HG02852 (cell line): ENCODE results near the gene CWC27.

Source experiments
- ATAC-seq: cut with Tn5 transposase; IDR thresholded peaks from one replicate; pipeline ENCODE4 v1.9.1; 2021; ENCODE audit warnings: mild to moderate bottlenecking, moderate library complexity; ENCODE audit not compliant: unreplicated experiment

Gene CWC27, protein sequence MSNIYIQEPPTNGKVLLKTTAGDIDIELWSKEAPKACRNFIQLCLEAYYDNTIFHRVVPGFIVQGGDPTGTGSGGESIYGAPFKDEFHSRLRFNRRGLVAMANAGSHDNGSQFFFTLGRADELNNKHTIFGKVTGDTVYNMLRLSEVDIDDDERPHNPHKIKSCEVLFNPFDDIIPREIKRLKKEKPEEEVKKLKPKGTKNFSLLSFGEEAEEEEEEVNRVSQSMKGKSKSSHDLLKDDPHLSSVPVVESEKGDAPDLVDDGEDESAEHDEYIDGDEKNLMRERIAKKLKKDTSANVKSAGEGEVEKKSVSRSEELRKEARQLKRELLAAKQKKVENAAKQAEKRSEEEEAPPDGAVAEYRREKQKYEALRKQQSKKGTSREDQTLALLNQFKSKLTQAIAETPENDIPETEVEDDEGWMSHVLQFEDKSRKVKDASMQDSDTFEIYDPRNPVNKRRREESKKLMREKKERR

DNA sequence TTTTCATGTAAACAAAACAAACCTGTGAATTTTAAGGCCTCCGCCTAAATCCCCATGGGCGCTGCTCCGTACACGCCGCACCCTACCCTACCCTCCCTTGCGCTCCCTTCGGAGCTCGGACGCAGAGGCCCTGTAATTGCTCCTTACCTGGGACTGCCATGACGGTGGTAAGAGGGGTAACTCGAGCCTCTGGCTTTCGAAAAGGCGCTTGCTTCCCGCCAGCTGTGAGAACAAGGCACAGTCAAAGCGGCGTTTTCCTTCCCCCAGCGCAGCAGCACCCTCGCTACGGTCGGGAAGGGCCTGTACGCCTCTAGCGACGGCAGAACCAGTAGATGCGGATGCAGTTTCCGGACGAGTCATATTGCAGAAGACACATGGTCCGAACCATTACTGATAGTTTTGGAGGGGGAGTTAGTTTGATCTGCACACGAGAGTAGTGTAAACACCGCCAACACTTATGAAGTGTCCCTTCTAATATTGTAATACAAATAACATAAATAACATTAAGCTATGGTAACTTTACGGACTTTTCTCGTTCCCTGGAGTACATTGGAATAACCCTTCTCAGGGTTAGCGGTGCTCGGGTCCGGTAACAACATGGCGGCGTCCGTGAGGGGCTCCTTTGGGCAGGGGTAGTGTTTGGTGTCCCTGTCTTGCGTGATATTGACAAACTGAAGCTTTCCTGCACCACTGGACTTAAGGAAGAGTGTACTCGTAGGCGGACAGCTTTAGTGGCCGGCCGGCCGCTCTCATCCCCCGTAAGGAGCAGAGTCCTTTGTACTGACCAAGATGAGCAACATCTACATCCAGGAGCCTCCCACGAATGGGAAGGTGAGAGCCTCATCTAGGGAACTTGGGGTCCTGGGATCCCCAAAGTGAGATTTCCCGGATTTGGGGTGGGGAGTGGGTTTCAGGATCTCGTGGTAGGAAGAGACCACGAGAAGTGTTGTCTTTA, at the start of gene CWC27, which contains the start of gene SREK1IP1:
Gene CWC27, plus strand, starts transcription at position 573 of the 955 bp plus-strand sequence. Its CDS starts 217 bp downstream, at position 790.
Gene SREK1IP1, minus strand, starts transcription at position 334 of the 955 bp plus-strand sequence. Its CDS starts 174 bp downstream, at position 160.
- peak; percentile 96 for ATAC-seq

DNA sequence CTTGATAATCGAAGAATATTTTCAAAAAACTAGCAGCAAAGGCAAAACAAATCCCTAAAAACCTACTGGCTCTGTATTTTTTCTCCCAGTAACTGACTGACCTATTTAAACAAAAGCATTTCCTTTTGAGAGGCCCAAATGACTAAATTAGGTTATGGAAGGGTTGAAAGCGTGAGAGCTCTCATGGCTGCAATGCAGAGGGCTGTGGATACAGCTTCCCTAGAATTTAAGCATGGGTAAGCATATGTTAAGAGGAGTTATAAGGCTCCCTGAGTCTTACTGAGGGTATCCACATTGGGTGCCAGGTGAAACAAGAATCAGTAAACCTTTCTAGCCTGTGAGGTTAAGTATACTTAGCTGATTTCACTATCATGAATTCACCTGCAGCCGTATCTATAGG, 46.1 kb upstream of the CWC27 start:
- ATAC-seq = no peak

DNA sequence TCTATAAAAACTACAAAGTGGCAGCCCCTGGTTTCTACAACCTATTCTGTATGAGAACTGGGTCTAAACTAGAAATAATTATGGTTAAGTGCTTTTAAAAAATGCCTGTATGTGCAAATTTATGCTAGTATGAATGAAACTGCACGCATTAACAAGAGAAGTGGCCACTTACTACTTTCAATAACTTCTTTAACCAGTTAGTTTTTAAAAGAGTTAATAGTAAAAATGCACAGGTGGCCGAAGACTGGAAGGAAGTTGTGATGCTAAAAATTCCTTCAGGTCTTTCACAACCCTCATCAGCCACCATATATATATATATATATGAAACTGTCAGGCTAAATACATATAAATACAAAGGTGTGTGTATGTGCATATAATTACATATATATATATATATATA, 41.6 kb upstream of the CWC27 start:
- ATAC-seq = no peak

DNA sequence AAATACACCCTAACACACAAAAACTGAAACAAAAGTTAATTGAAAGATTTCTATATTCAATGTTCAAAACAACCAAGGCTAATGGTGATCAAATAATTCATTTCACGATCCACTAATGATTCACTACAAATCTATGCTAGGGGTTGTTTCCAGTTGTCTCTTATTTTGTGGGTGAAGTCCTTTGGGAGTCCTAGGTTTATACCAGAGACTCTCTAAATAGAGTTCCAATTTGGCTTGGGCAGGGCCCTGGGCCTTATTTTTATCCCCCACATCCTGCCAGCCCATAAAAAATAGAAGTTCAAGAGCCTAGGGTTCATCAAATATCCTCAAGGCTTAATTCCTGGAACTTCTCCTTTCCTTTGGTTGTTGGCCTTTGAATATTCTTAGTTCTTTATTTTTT, 26.3 kb upstream of the CWC27 start:
- no peak for ATAC-seq

DNA sequence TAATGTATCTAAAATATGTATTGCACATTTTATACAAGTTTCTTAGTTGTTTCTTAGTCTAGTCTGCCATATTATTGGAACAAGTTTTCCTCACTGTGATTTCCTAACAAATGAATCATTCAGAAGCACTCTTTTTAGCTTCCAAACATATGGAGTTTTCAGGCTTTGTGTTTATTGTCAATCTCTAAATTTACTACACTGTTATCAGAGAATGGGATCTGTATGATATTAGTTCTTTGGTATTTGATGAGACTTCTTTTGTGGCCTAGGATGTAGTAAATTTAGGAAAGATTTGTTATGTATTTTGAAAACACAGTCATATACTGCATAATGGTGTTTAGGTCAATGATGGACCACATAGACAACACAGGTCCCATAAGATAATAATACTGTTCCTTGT, 25.9 kb upstream of the CWC27 start:
- ATAC-seq = no peak

DNA sequence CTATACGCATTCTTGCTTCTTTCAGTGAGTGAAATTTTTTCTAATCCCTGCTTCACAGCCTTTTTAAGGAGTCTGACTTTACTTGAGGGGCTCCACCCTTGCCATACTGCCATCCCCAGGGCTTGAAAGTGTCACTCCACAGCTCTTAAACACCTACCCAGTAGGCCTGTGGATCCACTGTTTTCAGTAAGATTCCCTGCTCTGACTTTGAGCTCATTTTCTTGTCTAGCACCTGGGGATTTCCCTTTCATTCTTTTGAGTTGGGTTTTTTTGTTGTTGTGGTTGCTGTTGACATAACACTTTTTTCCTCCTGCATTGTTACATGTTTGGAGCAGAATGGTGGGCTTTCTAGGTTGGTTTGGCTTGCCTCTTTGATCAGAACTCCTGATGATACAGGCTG, 23.8 kb upstream of the CWC27 start:
- no peak for ATAC-seq

DNA sequence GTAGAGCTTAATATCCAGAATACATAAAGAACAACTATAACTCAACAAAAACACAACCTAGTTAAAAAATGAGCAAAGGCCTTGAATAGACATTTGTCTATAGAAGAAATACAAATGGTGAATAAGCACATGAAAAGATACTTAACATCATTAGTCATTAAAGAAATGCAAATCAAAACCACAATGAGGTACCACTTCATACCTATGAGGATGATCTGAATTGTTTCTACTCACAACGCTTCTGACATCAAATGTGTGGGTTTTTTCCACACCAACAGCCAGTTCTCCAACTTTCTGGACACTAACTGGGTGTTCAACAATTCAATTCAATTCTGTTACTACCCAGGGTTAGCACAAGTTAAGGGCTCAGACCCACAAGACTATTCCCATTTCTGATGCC, 22.3 kb upstream of the CWC27 start:
- no peak for ATAC-seq

DNA sequence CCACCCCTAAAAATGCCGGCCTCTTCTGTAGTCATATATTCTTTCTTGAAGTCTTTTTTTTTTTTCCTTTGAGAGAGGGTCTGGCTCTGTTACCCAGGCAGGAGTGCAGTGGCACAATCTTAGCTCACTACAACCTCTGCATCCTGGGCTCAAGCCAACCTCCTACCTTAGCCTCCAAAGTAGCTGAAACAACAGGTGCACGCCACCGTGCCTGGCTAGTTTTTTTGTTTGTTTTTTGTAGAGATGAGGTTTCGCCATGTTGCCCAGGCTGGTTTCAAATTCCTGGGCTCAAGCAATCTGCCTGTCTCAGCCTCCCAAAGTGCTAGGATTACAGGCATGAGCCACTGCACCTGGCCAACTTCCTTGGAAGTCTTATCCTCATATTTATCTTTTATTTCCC, 19.3 kb upstream of the CWC27 start:
- ATAC-seq = no peak

DNA sequence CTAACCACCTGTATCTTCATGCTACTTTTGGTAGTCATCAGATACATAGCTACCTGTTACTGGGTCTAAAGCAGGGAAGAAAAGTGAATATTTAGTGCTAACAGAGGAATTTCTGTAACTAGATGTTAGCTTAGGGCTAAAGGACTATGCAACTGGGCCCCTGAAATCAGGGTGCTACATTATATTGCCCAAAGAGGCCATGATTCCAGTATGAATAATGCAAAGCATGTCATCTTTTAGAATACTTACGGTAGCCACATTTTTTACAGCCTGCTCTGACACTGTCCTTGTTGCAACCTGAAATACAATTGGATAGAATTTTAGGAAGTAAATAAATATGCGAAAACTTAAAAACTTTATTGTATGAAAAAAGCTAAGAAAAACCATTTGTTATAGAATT, 14.7 kb upstream of the CWC27 start:
- ATAC-seq = no peak

DNA sequence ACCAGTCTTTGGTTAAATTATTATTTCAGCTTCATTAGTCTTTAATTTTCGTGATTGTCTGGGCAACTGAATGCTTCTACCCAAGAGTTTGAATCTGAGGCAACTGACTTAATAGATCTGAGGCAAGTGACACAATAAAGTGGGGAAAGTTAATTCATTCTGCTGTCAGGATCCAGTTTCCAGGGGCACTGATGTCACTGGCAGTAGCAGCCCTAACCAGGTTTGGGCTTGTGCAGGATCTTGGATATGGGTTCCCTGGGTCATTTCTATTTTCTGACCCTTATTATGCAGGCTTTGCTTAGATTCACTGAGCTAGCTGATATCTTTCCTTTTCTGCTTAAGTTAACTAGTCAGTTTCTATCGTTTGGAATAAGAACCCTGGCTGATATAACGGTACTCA, 9.8 kb upstream of the CWC27 start:
- no peak for ATAC-seq

DNA sequence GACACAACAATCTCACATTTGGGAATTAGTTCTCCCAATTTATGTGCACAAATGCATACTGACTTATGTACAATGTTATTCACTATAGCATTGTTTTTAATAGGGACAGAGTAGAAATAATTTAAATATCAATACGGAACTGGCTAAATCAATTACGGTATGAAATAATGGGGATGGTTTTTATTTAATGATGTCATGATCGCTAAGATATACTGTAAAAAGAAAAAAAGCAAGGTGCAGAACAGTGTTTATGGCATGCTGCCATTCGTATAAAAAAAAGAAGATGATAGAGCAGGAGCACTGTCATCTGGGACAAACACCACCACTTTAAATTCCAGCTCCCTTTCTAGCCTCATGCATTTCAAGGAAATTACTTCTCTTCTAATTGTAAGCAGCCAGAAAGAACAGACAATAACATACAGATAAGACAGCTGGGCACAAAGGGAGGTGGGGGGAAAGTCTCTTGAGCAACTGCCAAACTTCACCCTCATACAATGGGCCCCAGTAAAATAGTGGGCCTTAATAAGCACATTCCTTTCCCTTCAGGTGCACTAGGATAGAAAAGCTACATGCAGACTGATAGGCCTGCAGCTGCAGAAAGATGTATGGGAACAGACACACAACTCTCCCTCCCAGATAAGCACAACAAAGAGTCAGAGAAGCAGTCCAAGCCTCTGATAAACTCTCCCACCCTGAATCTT, 8.6 kb upstream of the CWC27 start:
- ATAC-seq = no peak

DNA sequence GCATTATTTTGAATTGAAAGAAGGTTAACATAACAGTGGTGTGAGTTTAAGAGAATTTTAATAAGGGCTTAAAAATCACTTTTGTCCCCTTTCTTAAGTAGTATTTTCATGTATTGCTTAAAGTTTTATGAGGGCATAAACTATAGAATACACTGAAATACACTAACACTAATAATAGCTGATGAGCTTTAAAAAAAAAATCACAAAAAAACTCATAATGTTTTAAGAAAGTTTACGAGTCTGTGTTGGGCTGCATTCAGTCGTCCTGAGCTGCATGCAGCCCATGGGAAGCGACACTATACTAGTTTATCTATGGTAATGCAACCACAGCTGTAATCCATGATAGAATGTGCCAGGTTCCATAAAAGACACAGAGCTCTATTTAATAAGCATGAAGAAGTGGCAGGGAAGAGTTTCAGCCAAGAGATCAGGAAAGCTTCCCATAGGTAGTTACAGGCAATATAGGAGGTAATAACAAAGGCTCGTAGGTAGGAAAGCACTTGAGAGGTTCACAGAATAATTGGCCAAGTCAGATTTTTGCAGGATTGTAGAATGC, 4.7 kb upstream of the CWC27 start:
- ATAC-seq = no peak

DNA sequence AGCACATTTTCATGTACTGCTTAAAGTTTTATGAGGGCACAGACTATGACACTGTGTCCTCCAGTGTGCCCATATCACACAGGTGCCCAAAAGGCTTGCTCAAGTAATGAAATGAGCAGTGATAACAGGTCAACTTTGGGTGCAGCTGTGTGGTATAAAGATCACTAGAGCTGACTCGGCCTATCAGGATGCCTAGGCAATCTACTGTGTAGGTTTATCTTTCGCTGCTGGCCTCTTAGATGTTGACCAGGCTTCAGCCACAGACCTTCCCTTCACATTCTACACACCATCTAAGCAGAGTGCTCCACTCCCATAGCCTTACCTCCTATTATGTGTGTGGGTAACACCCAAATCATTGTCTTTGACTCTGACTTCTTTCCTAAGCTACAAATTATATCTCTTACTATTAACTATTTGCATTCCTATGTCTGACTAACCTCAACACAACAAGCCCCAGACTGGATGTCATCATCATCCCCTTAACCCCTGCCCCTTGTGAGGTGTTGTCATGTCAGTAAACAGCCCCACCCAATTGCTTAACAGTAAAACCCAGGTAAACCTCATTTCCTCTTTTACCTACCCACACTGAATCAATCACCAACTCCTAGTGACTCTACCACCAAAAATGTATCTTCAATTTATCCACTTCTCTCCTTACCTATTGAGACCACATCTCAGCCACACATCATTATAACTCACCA, 2.8 kb upstream of the CWC27 start:
- no peak for ATAC-seq

DNA sequence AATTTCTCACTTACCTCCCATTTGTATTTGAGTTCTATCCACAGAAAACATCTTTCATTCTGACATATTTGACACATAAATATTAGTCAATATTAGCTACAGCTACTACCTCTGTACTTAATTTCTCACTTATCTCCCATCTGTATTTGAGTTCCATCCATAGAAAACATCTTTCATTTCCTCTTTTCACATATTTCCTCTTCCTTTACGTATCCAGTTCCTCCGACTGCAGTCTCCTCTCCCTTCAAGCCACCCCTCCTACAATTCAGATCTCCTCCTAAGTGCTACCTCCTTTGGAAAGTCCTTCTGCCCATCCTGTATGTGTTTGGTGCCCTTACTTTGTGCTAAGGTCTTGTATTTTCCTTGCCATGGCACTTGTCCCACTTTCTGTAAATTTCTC, 1.8 kb upstream of the CWC27 start:
- no peak for ATAC-seq

DNA sequence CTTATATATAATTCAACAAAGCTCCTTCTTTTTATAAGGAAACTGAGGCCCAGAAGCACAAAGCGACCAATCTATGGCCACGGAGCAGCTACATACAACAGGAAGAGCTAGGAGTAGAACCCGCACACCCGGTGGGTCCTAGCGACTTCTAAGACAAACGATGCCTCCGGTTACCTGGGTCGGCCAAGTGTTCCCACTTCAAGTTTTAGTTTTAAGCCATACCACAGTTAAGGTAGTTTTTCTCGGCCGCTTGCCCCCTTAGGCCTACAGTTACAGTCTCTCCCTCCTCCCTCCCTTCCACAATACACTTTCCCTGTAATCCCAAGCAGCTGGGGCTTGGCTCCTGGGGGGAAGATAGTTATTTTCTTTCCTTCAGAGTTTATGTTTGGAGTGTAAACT, 772 bp upstream of the CWC27 start:
- peak; percentile 13 for ATAC-seq

DNA sequence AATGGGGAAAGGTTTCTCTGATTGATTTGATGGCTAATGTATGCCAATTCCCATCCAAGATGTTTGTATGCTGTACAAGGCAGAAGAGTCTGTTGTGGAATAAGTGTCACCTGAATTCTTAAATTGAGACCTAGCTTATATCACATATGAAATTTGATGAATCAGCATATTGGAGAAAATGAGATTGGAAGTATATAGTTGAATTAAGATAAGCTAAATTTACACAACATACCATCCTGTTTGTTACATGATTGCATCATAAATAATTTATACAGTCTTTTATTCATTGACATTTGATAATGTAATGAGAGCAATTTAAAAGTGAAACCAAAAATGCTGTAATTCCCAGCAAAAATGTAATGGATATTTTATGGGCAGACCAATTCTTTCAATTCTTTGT, 1.1 kb downstream of the CWC27 start:
- no peak for ATAC-seq

DNA sequence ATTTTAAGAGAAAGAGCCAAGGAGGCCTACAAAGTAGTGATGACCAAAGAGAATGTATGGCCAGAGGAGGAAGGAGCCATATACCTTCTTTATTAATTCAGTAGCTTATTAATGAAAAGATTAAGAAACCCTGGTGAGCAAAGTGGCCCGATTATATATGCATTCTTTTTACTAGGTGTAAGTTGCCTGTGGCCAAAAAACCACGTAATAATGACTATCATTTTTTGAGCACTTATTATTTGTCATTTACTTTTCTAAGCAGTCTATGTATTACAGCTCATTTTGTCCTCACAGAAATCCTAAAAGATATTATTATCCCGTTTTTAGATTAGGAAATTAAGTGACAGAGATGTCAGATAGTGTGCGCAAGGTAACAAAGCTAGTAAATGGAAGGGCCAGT, 3.0 kb downstream of the CWC27 start:
- no peak for ATAC-seq

DNA sequence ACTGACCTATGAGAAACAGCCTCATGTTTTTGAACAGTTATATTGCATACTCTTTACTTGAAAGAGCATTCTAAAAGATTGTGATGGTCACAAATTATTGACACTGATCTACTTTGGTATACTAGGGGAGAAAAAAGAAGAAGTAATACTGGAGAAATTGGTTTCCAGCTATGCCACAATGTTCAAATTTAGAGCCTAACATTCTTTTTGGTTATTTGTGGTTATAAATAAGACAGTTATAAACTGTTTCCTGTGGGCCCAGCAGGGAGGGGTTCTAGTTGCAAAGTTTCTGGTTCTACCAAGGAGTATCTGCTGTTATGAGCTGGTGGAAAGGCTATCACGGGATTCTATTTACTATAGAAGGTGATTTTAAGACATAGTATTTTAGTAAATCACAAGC, 4.8 kb downstream of the CWC27 start:
- peak; percentile 59 for ATAC-seq

DNA sequence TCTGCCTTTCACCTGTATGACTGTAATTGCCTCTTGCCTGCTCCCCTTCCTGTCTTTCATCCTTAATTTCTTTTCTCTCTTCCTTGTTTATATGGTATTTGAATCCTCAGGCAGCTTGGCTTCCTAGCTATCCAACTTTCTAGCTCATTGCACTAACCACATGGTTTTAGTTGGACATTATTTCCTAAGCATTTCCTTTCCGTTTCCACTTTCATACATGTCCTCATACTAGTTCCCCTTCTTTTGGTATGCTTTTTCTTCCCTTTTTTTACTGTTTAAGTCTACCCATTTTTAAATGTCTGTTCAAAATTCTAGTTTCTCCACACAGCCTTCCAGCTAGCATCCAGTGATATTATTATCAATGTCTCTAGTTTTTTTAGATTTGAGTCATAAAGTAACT, 6.6 kb downstream of the CWC27 start:
- ATAC-seq = no peak

DNA sequence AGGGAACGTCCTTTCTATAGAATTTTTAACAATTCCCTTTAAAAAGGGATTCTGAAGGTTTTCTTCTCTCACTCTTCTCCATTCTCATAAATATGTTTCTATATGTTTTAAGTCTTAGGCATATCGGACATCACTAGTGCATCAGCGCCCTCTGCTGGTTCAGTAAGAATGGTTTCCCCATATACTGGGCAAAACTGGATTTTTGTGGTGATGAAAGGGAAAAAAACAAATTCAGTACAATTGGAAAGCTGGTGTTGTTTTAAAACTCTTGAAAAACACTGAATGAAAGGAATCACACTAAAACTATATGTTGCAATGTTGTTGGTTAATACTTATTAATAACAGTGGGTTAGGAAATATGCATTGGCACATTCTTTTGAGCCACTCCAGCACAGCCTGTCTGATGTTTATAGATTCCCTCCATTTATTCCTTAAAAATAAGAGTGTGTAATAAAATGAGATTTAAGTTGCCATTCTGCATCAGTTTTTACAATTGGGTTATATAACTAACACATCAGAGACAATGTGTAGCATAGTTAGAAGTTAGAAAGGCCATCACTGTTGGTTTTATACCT, 15.8 kb downstream of the CWC27 start:
- ATAC-seq = peak; percentile 83
